GM20000 (cell line): Measurements from ENCODE around the gene KRTAP12-4.
"Not testable (repeated sequence)": the region's sequence is repeated elsewhere in the genome, so short reads cannot be mapped to it uniquely, and the experiment has no call there.

ENCODE experiments used
- DNase-seq: peaks from one replicate; pipeline ENCODE4 v3.0.0; 2012; ENCODE audit warnings: low spot score
- TF ChIP-seq, protein P1 (sequence below): IDR thresholded peaks from 2 replicates; pipeline ENCODE4 v1.5.1; 2012; ENCODE audit warnings: mild to moderate bottlenecking, control low read depth; ENCODE audit errors: extremely low read depth, missing control alignments

The KRTAP12-4 gene

DNA sequence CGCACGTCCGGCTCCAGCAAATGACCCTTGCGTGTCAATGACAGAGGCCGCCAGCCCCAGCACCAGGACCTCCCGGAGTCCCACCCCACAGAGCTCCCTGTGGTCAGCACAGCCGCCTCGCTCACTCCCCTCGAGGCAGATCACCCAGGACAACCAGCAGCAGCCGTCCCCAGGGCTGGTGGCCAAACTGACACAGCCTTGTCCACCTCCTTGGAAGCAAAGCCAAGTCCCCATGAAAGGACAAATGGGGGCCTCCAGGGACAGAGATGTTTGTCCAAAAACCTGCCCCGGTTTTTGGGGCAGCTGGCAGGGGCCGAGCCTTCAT, 15.2 kb downstream of the KRTAP12-4 start:
- DNase-seq, result no peak

GRCh38 chr21:44638506-44639330, 15.7 kb downstream of the KRTAP12-4 start:
- DNase-seq, result not testable (repeated sequence)

More for the DNA sequence above, 15.2 kb downstream of the KRTAP12-4 start:
- TF ChIP-seq, protein P1, sequence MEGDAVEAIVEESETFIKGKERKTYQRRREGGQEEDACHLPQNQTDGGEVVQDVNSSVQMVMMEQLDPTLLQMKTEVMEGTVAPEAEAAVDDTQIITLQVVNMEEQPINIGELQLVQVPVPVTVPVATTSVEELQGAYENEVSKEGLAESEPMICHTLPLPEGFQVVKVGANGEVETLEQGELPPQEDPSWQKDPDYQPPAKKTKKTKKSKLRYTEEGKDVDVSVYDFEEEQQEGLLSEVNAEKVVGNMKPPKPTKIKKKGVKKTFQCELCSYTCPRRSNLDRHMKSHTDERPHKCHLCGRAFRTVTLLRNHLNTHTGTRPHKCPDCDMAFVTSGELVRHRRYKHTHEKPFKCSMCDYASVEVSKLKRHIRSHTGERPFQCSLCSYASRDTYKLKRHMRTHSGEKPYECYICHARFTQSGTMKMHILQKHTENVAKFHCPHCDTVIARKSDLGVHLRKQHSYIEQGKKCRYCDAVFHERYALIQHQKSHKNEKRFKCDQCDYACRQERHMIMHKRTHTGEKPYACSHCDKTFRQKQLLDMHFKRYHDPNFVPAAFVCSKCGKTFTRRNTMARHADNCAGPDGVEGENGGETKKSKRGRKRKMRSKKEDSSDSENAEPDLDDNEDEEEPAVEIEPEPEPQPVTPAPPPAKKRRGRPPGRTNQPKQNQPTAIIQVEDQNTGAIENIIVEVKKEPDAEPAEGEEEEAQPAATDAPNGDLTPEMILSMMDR, result no peak

DNA sequence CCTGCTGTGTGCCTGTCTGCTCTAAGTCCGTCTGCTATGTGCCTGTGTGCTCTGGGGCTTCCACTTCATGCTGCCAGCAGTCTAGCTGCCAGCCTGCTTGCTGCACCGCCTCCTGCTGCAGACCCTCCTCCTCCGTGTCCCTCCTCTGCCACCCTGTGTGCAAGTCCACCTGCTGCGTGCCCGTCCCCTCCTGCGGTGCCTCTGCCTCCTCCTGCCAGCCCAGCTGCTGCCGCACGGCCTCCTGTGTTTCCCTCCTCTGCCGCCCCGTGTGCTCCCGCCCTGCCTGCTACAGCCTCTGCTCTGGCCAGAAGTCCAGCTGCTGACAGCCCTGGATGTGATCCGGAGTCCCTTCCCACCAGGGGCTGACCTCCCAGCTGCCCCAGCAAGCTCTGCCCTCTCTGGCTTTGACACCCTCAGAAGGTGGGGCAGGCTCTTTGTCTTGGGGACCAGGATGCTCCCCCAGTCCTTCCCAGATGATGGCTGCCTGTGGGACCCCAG, 16.6 kb downstream of the KRTAP12-4 start:
- DNase-seq, result not testable (repeated sequence)

DNA sequence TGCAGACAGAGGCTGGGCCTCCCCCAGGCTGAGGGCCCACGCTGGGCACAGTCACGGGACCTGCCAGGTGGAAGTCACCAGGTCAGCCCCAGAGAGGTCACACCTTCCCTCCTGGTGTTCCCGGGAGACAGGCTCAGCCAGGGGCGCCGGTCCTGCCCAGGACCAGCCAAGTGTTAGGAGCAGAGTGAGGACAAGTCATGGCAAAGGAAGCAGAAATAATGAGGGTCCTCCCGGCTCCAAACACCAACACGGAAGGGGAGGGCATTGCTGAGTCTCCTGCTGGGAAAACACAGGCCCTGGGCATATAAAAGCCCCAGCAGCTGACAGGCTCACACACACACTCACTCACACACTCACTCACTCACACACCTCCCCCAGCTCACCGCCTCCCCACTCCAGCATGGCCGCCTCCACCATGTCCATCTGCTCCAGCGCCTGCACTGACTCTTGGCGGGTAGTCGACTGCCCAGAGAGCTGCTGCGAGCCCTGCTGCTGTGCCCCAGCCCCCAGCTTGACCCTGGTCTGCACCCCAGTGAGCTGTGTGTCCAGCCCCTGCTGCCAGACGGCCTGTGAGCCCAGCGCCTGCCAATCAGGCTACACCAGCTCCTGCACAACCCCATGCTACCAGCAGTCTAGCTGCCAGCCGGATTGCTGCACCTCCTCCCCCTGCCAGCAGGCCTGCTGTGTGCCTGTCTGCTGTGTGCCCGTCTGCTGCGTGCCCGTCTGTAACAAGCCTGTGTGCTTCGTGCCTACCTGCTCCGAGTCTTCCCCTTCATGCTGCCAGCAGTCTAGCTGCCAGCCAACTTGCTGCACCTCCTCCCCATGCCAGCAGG, 17.2 kb downstream of the KRTAP12-4 start, which contains the start of gene KRTAP10-10:
Gene KRTAP10-10, plus strand, starts transcription at position 339 of the 833 bp plus-strand sequence. Its CDS starts 62 bp downstream, at position 401.
- TF ChIP-seq, protein P1, result no peak
- no peak for DNase-seq

GRCh38 chr21:44636209-44637017, 18.0 kb downstream of the KRTAP12-4 start:
- TF ChIP-seq, protein P1, result no peak
- DNase-seq, result no peak

- TF ChIP-seq, protein P1, result no peak
- DNase-seq, result no peak
Observed at GRCh38 chr21:44632067-44632466, 22.4 kb downstream of the KRTAP12-4 start.

- TF ChIP-seq, protein P1, result no peak
- no peak for DNase-seq
Observed at GRCh38 chr21:44630440-44630839, 24.0 kb downstream of the KRTAP12-4 start.
